Cerebellar cortex (tissue), 1 donor: Measurements from ENCODE around the gene BACH2.

ENCODE experiments used
- DNase-seq: peaks from one replicate; pipeline ENCODE4 v3.0.0-alpha.2; 2015; ENCODE audit warnings: low spot score

Gene BACH2

DNA sequence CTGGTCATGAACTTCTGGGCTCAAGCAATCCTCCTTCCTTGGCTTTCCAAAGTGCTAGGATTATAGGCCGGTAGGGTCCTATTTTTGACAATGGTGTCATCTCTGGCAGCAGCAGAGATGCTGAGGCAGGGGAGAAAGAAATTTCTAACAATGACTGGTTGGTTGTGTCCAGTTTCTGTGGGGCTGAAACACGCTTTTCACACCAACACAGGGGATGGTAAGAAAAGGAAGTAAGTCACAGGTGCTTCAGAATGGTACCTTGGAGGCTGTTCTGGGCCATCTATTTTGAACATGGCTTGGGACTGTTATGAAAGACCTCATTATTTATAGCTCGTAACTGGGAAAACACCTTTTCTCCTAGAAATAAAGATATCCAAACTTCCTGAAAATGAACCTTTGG is 329.7 kb downstream of the BACH2 start:
- DNase-seq: no peak

- DNase-seq: peak; percentile 39
These were observed 330.5 kb downstream of the BACH2 start for GRCh38 chr6:89966228-89966544.

GRCh38 chr6:89965441-89966227 is 331.0 kb downstream of the BACH2 start:
- DNase-seq: no peak

- DNase-seq: no peak
These were observed 333.3 kb downstream of the BACH2 start for GRCh38 chr6:89963391-89963790.

- DNase-seq: no peak
These were observed 335.2 kb downstream of the BACH2 start for GRCh38 chr6:89961481-89961880.

DNA sequence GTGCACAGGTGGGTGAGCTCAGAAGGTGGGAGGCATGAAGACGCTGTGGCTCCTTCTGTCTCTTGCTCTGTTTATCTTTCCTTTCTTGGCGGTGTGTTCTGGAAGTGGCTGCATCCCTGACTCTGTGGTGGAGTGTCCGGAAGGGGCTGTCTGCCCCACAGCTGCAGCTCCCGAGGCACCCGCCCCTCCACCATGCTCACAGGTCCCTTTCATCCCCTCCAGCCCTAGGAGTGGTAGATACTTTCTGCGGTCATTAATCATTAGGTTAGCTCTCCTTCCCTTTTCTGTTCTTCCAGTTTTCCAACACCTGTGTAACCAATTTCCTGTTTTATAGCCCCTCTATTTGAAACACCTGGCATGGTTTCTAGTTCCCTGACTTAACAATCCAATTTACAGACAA is 336.8 kb downstream of the BACH2 start:
- DNase-seq: no peak

DNA sequence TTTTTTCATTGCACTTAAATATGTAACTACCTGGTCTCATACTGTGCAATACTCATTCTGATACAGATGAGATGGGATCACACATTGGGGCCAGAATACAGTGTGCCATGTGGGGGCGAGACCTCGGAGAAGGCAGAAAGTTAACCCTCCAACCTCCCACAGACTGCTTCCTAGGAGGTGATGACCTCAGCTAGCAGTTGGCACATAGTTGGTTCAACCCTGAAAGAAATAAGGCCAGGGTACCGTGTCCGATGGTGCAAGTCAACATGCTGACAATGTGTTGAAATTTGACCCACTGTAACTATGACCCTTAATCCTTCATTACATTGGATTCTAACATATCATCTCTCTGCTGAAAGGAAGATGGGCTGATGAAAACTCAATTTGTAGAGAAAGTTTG is 340.5 kb downstream of the BACH2 start:
- no peak for DNase-seq

DNA sequence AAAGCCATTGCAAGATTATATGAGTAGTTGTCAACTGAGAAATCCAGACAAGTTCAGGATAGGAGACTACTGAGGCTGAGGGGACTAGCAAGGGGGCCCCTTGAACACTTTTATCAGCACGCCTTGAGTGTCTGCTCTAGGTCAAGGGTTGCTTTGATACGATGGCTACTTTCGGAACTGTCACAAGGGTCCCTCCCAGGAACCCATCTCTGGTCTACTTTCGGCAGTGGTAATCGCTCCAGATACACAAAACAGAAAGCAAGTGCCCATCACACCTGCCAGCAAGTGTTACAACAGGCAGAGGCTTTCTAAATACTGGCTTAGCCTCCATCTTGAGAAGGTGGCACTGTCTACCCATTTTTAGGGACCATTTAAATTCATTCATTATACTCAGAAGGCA is 341.3 kb downstream of the BACH2 start:
- no peak for DNase-seq

DNA sequence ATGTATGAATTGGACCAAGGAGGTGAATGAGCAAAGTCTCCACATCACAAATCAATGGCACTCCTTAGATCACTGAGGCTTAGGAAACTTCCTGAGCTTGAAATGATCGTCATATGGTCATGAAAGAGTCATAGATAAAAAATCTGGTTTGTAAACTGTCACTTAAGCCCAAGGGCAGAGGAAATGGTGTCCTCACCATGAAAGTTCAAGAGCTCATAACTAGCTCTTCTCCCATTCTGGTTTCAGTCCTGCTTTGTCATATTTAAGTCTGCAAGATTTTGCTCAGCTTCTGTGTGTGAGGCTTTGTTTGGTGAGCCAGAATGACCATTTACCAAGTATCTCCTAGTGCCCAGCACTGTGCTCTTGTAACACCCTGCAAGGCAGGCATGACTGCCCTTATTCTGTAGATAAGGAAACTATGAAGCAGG is 341.9 kb downstream of the BACH2 start:
- no peak for DNase-seq

- no peak for DNase-seq
These were observed 344.0 kb downstream of the BACH2 start for GRCh38 chr6:89952686-89953085.

GRCh38 chr6:89952105-89952671 is 344.5 kb downstream of the BACH2 start:
- no peak for DNase-seq

DNA sequence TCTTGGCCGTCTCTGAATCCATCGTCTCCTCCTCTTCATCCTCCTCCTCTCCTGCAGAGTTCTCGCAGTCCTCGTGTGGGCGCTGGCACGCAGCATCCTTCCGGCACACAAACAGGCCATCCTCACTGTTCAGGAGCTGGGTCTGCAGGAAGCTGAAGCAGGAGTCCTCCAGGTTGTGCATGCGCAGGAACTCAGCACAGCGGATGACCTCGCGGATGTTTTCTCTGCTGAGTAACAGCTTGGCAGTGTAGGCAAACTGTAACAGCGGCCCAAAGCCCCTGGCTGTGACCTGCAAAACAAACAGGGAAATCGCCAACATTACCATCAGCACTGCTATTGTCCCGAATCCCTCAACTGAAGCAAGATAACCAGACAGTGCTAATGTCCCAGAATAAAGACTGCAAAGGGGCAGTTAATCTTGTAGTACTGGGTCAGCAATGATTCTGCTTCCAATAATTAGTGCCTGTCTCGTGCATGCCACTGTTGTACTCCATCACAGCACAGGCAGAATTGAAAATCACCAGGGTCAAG is 345.0 kb downstream of the BACH2 start:
- DNase-seq: peak; percentile 82

DNA sequence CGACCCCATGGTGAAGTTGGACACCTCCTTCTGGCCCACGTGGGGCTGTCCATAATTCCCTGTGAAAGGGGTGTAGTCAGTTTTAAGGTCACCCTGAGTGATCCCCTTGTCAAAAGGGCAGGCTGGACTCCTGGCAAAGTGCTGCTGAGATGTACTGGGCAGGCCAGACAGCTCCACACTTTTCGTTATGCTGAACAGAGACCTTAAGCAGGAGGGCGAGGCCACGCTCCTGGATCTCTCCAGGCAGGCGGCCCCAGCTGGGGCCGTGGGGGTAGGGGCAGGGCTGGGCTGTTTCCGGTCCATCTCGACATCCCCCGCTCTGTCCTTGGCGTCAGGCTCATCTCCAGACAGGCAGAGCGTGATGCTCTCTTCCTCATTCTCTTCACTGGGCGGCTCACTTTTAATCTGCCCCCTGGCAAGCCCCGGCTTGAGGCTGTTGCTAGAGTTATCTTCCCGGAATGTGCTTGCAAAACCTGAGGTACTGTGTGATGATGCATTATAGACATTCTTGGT is 345.7 kb downstream of the BACH2 start:
- DNase-seq: no peak

DNA sequence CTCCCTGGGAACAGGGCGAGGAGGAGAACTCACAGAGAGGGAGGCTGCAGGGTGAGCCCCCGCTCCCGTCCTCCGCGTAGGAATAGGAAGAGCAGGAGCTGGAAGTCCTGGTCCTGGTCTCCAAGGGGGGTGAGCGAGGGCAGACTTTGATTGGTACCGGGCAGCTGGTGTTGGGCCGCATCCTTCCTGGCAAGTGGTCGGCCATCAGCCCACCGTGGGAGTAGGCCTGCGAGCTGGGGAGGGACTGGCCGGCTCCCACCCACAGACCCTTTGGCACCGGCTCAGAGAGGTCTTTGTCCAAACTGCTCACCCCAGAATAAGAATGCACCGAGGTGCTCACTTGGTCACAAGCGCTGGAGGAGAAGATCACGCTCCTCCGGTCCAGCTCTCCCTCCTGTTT is 346.2 kb downstream of the BACH2 start:
- DNase-seq: no peak

- DNase-seq: no peak
These were observed 347.8 kb downstream of the BACH2 start for GRCh38 chr6:89948876-89949275.

- DNase-seq: no peak
These were observed 351.7 kb downstream of the BACH2 start for GRCh38 chr6:89944826-89945407.

DNA sequence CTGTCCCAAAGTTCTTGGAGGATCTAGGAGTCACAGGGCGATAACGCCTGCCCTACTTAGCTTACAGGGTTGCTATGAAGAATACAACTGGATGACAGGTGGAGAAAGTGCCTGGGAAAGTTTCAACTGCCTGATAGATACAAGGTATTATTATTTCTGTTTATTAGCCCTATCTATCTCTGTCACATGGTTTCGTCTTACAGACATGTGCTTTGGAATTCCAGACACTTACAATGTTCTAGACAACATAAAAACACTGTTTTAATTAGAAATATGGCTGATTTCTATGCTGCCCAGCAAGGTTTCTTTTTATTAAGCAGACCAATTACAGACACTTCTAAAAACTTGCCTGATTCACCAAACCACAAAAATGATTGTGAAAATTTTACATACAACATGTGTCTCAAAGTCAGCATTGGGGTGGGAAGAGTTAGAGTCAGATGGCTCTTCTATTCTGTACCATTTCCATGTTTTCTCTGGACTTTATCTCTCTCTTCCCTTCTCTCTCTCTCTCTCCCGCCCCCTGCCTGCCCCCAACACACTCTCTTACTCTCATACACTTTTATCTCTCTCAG is 352.4 kb downstream of the BACH2 start:
- no peak for DNase-seq

GRCh38 chr6:89942601-89943000 is 354.0 kb downstream of the BACH2 start:
- no peak for DNase-seq

GRCh38 chr6:89941763-89942497 is 354.7 kb downstream of the BACH2 start:
- no peak for DNase-seq

DNA sequence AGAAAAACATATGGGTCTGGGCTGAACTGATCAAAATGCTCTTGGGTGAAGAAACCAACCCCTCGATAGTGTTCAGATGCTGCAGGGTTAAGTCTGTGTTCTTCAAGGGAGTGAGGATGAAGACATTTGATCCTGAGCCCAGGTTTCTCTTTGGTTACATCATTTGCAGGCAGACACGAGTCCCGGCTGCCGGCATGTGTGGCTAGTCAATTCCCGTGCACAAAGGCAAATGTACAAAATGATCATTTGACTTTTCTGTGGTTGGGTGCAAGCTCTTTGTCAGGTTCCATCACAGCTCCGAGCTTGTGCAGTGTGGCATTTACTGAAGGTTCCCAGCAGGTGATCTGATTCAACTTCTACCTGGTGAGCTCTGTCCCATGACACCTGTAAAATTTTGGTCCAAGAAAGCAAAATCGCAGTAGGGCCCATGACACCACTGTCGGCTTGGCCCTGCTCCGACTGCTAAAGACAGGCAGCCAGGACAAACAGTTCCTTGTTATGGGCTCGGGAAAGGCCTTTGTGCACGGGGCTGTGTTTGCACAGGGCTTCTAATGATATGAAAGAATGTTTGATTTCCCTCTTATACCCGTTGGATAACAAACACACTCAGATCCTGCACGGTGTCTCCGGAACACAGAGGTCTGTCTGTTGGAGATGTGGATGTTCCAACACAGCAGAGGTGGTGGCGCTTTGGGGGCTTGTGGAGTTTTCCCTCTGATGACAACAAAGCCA is 355.4 kb downstream of the BACH2 start:
- DNase-seq: peak; percentile 63

DNA sequence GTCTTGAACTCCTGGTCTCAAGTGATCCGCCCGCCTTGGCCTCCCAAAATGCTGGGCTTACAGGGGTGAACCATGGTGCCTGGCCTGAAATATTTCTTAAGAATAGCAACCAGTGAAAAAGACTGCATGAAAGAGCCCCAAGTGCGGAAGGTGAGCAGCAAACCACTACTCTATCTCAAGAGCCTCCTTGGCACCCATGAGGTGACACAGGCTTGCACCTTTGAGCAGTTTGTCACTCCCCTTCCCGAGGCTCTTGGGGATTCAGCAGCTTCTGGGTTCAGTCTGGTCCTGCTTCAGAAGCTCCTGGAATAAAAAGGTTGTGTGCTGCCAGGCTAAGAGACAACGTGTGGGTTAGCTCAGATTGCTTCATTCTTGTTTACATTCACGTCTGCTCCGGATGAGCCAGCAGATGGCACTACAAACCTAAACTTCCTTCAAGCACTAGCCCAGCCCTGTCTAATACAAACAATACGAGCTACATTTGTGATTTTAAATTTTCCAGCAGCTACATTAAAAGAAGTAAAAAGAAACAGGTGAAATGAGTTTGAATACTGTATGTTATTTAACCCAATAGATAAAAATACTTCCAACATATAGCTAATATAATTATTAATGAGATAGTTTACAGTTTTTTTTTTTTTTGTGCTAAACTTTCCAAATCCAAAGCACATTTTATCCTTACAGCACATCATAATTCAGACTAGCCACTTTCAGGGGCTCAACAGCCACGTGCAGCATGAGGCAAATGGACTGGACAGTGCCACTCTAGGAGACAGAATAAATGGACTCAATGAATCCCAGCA is 356.2 kb downstream of the BACH2 start:
- DNase-seq: peak; percentile 95
